Astrocyte of the spinal cord (primary cell): Measurements from ENCODE around the gene SNX14.
"Not testable (repeated sequence)": the region's sequence is repeated elsewhere in the genome, so short reads cannot be mapped to it uniquely, and the experiment has no call there.

Experiments
- DNase-seq: peaks from one replicate; pipeline ENCODE4 v3.0.0; 2011; ENCODE audit warnings: low read depth, low spot score
- H3K4me3 ChIP-seq: 2 replicates; pipeline ENCODE4 v1.5.1; 2011; ENCODE audit warnings: low read depth, mild to moderate bottlenecking, low read length, moderate library complexity
- in situ Hi-C: cut with HindIII; loops from 2 replicates; pipeline ENCODE4 v1.10.0; 2017; ENCODE audit warnings: low sequenced_read_pairs
- TF ChIP-seq, protein P1 (sequence below): IDR thresholded peaks from 2 replicates; pipeline ENCODE4 v1.5.1; 2012; ENCODE audit warnings: low read depth, mild to moderate bottlenecking, low read length, inconsistent platforms

Gene SNX14

GRCh38 chr6:85637579-85637978 lies 43.9 kb upstream of the SNX14 start:
- H3K4me3 ChIP-seq: no peak overlapping the region
- TF ChIP-seq, protein P1, sequence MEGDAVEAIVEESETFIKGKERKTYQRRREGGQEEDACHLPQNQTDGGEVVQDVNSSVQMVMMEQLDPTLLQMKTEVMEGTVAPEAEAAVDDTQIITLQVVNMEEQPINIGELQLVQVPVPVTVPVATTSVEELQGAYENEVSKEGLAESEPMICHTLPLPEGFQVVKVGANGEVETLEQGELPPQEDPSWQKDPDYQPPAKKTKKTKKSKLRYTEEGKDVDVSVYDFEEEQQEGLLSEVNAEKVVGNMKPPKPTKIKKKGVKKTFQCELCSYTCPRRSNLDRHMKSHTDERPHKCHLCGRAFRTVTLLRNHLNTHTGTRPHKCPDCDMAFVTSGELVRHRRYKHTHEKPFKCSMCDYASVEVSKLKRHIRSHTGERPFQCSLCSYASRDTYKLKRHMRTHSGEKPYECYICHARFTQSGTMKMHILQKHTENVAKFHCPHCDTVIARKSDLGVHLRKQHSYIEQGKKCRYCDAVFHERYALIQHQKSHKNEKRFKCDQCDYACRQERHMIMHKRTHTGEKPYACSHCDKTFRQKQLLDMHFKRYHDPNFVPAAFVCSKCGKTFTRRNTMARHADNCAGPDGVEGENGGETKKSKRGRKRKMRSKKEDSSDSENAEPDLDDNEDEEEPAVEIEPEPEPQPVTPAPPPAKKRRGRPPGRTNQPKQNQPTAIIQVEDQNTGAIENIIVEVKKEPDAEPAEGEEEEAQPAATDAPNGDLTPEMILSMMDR: no peak
- in situ Hi-C loops: no loop called here
- DNase-seq: no peak

GRCh38 chr6:85632164-85632942 lies 38.7 kb upstream of the SNX14 start:
- in situ Hi-C loops: no loop called here
- no peak for DNase-seq
- TF ChIP-seq, protein P1: no peak
- H3K4me3 ChIP-seq: no peak overlapping the region

DNA sequence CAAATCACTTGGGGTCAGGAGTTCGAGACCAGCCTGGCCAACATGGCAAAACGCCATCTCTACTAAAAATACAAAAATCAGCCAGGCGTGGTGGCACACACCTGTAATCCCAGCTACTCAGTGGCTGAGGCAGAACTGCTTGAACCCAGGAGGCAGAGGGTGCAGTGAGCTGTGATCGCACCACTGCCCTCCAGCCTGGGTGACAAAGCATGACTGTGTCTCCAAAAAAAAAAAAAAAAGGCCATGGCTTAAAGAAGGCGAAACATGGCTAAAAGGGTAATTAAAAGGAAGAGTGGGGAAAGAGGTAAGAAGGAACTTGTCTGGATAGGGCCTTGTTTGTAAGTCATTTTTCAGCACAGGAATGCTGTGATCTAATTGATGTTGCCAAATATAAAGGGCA lies 37.5 kb upstream of the SNX14 start:
- H3K4me3 ChIP-seq, DNase-seq, in situ Hi-C loops: not testable (repeated sequence)

GRCh38 chr6:85628353-85628752 lies 34.7 kb upstream of the SNX14 start:
- TF ChIP-seq, protein P1: no peak
- no peak overlapping the region for H3K4me3 ChIP-seq
- in situ Hi-C loops: no loop called here
- DNase-seq: no peak

DNA sequence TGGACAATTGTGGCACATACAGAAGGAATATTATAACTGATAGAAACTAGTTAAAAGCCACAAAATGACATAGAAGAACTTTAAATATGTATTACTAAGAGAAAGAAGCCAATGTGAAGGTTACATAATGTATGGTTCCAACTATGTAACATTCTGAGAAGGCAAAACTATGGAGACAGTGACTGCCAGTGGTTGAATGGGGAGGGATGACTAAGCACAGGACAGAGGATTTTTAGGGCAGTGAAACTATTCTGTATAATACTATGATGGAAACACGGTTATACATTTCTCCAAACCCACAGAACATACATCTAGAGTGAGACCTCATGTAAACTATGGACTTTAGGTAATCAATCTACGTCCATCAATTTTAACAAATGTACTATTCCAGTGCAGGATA lies 26.6 kb upstream of the SNX14 start:
- no peak for DNase-seq
- H3K4me3 ChIP-seq: no peak overlapping the region
- in situ Hi-C loops: no loop called here
- TF ChIP-seq, protein P1: no peak

GRCh38 chr6:85614780-85615179 lies 21.1 kb upstream of the SNX14 start:
- in situ Hi-C loops: no loop called here
- TF ChIP-seq, protein P1: no peak
- no peak for DNase-seq
- no peak overlapping the region for H3K4me3 ChIP-seq

DNA sequence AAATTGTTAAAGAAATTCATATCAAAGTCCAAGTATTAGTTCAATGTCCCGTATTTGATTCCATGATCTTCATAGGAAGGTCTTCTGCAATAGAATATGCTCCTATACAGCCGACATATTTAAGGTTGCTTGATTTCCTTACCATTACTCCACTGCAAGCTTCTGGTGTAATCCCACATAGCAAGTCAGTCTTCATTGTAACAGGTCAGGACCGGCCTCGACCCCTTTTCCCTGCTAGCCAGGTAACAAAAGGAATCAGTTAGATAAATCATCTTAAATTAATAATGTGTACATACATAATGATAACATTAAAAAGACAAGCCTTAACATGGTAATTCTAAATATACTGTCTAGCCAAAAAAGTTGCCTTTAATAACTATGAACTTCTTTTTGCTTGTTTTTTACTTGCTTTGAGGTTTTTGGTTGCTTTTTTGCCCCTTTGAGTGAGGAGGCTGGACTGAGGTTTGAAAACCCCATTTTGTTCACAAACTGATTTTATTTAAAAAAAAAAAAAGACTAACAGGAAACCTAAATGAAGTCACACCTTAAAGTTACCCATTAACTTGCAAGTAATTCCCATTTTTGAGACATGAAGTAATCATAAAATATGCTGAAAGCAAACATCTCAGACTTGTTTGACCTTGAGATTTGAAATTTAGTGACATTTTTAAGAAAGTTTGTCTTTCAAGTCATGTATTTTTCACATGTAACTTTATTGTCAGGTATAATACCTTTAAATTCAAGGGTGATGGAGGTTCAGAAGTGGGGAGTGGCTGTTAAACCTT lies 19.2 kb upstream of the SNX14 start:
- TF ChIP-seq, protein P1: no peak
- DNase-seq: no peak
- in situ Hi-C loops: no loop called here
- H3K4me3 ChIP-seq: no peak overlapping the region
